ENCODE data around the gene DNAH17. TPM values are rescaled to one million over a fixed set of nuclear protein-coding genes. Genes with fewer than 3 reads are reported as not detected.

DNAH17 gene
- total RNA-seq, 4 donors from 2014 or later: under 0.01 TPM; not detected in 2

DNA sequence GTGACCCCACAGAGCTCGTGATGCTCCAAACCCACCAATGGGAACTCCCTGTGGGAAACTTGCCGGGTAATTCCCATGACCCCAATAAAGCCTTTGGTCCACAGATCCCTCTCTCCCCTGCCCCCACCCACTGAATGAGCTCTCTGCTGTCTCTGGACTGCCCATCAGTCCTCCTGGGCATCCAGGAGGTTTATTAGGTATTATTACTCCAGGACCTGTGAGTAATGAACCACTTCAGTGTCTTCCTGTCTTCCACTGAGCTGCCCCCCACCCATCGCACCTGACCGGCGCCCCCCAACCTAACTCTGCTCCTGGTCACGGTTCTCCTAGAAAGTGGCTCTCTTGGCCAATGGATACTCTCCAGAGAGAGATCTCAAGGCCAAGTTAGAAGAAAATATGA, 28.7 kb upstream of the DNAH17 start:
- DNase-seq (ENCODE audit: low spot score in 2 of 2): no peak
- WGBS, 2 donors: 85 to 96% methylated on average over 6 of the region's 6 CpGs
- H3K4me3 ChIP-seq: no peak overlapping the region
- TF ChIP-seq POLR2A (IDR thresholded peaks at IDR 0.05) (no peak), EP300 (IDR thresholded peaks at IDR 0.05) (no peak)
- TF ChIP-seq, protein P1, sequence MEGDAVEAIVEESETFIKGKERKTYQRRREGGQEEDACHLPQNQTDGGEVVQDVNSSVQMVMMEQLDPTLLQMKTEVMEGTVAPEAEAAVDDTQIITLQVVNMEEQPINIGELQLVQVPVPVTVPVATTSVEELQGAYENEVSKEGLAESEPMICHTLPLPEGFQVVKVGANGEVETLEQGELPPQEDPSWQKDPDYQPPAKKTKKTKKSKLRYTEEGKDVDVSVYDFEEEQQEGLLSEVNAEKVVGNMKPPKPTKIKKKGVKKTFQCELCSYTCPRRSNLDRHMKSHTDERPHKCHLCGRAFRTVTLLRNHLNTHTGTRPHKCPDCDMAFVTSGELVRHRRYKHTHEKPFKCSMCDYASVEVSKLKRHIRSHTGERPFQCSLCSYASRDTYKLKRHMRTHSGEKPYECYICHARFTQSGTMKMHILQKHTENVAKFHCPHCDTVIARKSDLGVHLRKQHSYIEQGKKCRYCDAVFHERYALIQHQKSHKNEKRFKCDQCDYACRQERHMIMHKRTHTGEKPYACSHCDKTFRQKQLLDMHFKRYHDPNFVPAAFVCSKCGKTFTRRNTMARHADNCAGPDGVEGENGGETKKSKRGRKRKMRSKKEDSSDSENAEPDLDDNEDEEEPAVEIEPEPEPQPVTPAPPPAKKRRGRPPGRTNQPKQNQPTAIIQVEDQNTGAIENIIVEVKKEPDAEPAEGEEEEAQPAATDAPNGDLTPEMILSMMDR (IDR thresholded peaks at IDR 0.05): no peak
- no peaks in the 10 kb centered on the region for H3K9me3 ChIP-seq
- no peaks in the 10 kb centered on the region for H3K27me3 ChIP-seq
- H3K36me3 ChIP-seq: no peaks in the 10 kb centered on the region
- no peak overlapping the region for H3K27ac ChIP-seq
- no peaks in the 10 kb centered on the region for H3K4me1 ChIP-seq

DNA sequence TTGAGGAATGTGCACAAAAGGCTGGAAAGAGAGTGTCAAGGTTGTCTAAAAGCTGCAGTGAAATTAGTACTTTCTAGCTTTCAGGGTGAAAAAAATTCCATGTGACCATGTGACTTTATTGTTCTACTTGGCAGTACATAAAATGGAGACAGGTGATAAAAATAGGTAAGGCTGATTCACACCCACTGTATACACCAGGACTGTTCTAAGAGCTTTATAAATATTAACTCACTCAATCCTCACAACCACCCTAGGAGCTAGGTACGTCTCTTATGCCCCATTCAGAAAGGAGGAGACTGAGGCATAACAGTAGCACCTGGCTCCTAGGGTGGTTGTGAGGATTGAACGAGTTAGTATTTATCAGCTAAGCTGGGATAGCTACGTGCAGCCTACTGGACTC, 28.2 kb upstream of the DNAH17 start:
- 76 to 82% methylated on average over 3 of the region's 3 CpGs for WGBS, 2 donors
- Histone ChIP-seq H3K4me1 (no peaks in the 10 kb centered on the region), H3K36me3 (no peaks in the 10 kb centered on the region), H3K4me3 (no peak overlapping the region), H3K9me3 (no peaks in the 10 kb centered on the region), H3K27me3 (no peaks in the 10 kb centered on the region), H3K27ac (no peak overlapping the region)
- TF ChIP-seq EP300 (IDR thresholded peaks at IDR 0.05): no peak
- TF ChIP-seq, protein P1 (IDR thresholded peaks at IDR 0.05): no peak
- no peak for TF ChIP-seq POLR2A (IDR thresholded peaks at IDR 0.05)
- no peak for DNase-seq (ENCODE audit: low spot score in 2 of 2)

DNA sequence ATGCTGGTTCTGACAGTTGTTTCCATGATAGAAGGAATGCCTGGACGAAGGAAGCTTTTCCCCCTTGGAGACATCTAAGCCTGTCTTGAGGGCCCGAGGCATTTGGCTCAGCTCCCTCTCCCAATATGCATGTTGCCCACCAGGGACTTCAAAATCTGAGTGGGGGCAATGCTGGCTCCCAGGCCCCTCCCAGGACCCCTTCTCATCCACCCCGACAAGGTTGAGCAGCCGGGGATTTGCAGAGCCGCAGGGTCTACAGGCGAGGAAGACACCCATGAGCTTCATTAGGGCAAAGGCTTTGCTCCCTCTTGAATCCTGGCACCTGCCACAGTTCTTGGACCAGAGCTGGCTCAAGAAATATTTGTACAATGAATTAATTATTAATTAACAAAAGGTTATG, 25.1 kb upstream of the DNAH17 start:
- no peaks in the 10 kb centered on the region for H3K27me3 ChIP-seq
- no peaks in the 10 kb centered on the region for H3K36me3 ChIP-seq
- no peaks in the 10 kb centered on the region for H3K9me3 ChIP-seq
- H3K4me3 ChIP-seq: no peak overlapping the region
- H3K27ac ChIP-seq: no peak overlapping the region
- 91 to 95% methylated on average over 5 to 6 of the region's 6 CpGs for WGBS, 2 donors
- DNase-seq (ENCODE audit: low spot score in 2 of 2): no peak
- TF ChIP-seq POLR2A (IDR thresholded peaks at IDR 0.05): no peak
- H3K4me1 ChIP-seq: no peaks in the 10 kb centered on the region

DNA sequence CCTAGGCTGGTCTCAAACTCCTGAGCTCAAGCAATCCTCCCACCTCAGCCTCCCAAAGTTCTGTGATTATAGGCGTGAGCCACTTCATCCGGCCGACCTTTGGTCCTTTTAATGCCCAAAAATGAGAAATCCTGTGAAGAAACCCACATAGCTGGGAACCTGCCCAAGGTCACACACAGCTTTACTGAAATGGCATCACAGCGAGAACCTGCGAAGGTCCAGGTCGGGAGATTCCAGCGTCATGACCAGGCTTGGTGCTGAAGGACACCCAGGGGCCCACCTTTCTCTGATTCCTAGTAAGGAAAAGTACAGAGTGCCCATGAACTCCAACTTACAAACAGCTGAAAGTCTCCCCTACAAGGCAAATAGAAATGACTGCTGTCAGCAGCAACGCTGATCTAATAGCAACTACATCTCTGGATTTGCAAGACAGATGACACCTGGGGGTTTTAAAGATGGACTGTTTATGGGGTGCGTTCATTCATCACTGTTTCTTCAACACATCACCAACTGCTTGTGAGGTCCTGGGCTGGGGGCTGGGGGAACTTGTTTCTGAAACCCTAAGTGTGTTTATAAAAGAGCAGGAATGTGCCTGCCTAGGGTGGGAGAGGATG, 24.5 kb upstream of the DNAH17 start:
- Histone ChIP-seq H3K27me3 (no peaks in the 10 kb centered on the region), H3K4me1 (no peaks in the 10 kb centered on the region), H3K27ac (no peak overlapping the region), H3K36me3 (no peaks in the 10 kb centered on the region), H3K4me3 (no peak overlapping the region), H3K9me3 (no peaks in the 10 kb centered on the region)
- 80 to 86% methylated on average over 9 of the region's 9 CpGs for WGBS, 2 donors
- TF ChIP-seq POLR2A (IDR thresholded peaks at IDR 0.05) (no peak), EP300 (IDR thresholded peaks at IDR 0.05) (no peak)
- TF ChIP-seq, protein P1 (IDR thresholded peaks at IDR 0.05): no peak
- no peak for DNase-seq (ENCODE audit: low spot score in 2 of 2)

DNA sequence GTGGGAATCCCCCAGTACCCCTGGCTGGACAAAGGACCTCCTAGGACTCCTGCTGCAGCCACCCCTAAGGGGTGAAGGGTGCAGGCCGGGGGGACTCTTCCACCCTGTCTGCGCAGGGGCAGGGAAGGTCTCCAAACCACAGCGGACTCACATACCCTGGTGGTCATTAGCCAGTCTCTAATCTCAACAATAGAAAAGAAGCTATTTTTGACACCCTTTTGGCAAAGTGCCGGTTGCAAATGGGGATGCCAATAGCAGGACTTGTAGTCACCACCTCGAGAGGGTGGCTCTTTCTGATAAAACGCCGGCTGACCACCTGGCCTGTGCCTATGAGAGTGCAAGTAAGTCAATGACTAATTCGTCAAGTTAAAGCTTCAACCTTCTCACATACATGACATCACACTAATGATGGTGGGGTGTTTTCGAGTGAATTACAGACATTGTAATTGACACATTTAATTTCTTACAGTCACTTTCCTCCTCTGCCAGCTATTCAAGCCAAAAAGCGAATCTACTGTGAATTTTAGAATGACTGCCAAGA, 23.1 kb upstream of the DNAH17 start:
- no peak overlapping the region for H3K4me3 ChIP-seq
- no peaks in the 10 kb centered on the region for H3K9me3 ChIP-seq
- no peak overlapping the region for H3K27ac ChIP-seq
- TF ChIP-seq, protein P1 (IDR thresholded peaks at IDR 0.05): no peak
- TF ChIP-seq EP300 (IDR thresholded peaks at IDR 0.05): no peak
- TF ChIP-seq POLR2A (IDR thresholded peaks at IDR 0.05): no peak
- H3K4me1 ChIP-seq: no peaks in the 10 kb centered on the region
- H3K27me3 ChIP-seq: no peaks in the 10 kb centered on the region
- 61 to 68% methylated on average over 10 of the region's 10 CpGs for whole genome bisulfite sequencing, 2 donors
- H3K36me3 ChIP-seq: no peaks in the 10 kb centered on the region
- no peak for DNase-seq (ENCODE audit: low spot score in 2 of 2)
